Coronary artery (tissue), 2 donors: ENCODE results near the gene UQCC3.

Experiments
- DNase-seq: peaks from one replicate; pipeline ENCODE4 v3.0.0-alpha.2; 2017; ENCODE audit warnings: low spot score
- H3K27ac ChIP-seq, 2 donors: fragments of 200-600 bp; sonication (generic); one replicate each; pipeline ENCODE4 v1.5.1; 2016 to 2019
- H3K4me3 ChIP-seq: fragments of 200-600 bp; sonication (generic); 2 replicates; pipeline ENCODE4 v1.5.1; 2016; ENCODE audit warnings: mild to moderate bottlenecking, moderate library complexity
- TF ChIP-seq, protein P1 (sequence below): fragments of 200-600 bp; sonication (generic); IDR thresholded peaks from one replicate; pipeline ENCODE4 v1.5.1; 2019; ENCODE audit warnings: antibody characterized with exemption

Gene UQCC3

DNA sequence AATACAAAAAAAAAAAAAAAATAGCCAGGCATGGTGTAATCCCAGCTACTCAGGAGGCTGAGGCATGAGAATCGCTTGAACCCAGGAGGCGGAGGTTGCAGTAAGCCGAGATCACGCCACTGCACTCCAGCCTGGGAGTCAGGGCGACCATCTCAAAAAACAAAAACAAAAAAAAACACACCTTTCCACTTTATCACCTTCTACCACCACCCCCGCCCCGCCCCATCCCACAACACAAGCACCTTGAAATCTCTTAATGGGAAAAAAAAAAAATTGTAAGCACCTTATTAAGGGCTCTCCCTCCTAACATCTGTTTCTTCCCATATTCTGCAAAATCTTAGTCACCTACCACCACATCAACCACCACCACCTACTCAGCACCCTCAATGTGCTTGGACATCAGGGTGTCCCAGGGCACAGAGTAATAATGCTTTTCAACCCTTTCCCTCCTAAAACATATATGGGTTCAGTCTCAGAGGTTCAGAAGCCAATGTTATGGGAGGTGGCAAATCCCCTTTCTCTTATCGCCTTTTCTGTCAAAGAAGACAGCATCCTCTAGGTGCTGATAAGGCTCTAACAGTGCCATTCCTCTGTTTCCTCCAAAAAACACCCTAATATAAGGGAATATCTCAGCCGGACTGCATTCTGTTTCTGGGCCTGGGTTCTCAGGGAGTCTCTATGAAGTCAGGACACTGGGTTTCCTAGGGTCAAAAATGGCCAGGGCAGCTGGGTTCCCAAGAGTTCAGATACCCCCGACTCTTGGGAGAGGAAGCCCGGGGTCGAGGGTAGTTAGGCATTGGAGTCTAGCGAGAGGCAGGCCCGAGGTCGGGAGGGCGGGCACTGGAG, 19.1 kb upstream of the UQCC3 start:
- DNase-seq, result no peak
- peak overlapping the region; percentile 81 to 95 for H3K27ac ChIP-seq
- H3K4me3 ChIP-seq, result peak overlapping the region; percentile 96
- TF ChIP-seq, protein P1, sequence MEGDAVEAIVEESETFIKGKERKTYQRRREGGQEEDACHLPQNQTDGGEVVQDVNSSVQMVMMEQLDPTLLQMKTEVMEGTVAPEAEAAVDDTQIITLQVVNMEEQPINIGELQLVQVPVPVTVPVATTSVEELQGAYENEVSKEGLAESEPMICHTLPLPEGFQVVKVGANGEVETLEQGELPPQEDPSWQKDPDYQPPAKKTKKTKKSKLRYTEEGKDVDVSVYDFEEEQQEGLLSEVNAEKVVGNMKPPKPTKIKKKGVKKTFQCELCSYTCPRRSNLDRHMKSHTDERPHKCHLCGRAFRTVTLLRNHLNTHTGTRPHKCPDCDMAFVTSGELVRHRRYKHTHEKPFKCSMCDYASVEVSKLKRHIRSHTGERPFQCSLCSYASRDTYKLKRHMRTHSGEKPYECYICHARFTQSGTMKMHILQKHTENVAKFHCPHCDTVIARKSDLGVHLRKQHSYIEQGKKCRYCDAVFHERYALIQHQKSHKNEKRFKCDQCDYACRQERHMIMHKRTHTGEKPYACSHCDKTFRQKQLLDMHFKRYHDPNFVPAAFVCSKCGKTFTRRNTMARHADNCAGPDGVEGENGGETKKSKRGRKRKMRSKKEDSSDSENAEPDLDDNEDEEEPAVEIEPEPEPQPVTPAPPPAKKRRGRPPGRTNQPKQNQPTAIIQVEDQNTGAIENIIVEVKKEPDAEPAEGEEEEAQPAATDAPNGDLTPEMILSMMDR, result no peak

DNA sequence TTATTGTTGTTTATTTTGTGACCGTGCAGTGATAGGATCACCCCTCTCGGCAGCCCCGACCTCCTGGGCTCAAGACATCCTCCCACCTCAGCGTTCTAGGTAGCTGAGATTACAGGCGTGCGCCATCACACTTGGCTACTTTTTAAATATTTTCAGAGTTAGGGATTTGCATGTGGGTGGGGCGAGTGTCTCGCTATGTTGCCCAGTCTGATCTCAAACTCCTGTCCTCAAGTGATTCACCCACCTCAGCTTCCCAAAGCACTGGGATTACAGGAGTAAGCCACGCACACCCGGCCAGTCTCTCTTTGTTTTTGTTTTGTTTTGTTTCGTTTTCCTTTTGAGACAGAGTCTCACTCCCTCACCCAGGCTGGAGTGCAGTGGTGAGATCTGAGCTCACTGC, 17.2 kb upstream of the UQCC3 start:
- DNase-seq, result no peak
- Histone ChIP-seq H3K4me3 (no peak overlapping the region), H3K27ac (no peak overlapping the region)
- TF ChIP-seq, protein P1, result no peak

DNA sequence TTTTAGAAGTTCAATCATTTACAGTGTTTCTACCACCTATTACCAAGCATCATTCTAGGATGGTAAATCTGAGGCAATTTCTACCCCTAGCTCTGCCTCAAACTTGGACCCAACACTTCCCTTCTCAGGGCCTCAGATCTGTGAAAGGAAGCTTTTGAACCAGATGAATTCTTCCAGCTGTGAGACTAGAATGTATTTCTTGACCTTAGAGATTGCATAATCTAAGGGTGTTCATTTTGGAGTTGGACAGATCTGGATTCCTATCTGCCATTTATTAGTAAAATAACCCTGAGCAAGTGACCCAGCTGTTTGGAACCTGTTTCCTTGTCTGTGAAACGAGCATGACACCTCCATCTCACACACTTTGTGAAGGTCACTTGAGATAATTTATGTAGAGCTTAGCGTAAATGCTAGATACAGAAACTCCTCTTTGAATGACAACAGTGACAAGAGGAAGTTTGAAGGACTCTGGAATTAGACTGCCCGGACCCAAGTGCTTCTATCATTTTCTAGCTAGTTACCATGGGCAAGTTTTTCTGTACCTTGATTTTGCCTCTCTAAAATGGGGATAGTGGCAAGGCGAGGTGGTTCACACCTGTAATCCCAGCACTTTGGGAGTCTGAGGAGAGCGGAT, 14.6 kb upstream of the UQCC3 start:
- Histone ChIP-seq H3K27ac (no peak overlapping the region), H3K4me3 (no peak overlapping the region)
- no peak for DNase-seq
- TF ChIP-seq, protein P1, result no peak

DNA sequence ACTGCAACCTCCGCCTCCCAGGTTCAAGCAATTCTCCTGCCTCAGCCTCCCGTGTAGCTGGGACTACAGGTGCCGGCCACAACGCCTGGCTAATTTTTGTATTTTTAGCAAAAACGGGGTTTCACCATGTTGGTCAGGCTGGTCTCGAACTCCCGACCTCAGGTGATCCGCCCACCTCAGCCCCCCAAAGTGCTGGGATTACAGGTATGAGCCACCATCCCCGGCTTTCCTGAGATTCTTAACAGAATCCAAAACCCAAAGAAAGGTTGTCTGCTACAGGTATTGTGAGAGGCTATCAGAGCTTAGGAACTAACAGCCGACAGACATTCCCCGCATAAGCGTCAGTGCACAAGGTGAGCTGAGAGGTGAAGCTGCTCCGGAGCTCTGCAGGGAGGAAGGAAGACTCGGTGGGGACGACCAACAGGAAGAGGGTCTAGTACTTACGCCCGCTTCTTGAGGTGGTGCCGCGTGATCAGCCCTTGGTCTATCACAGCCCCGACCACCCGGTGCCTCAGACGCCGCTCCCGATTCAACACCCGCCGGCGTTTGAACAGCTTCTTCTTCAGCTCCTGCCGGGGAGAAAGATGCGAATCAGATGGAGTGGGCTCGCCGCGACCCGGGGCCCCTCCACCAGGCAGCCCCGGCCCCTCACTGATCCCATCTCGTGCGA, 6.9 kb upstream of the UQCC3 start:
- TF ChIP-seq, protein P1, result no peak
- peak overlapping the region; percentile 86 for H3K4me3 ChIP-seq
- peak overlapping the region; percentile 55 to 93 for H3K27ac ChIP-seq
- no peak for DNase-seq

DNA sequence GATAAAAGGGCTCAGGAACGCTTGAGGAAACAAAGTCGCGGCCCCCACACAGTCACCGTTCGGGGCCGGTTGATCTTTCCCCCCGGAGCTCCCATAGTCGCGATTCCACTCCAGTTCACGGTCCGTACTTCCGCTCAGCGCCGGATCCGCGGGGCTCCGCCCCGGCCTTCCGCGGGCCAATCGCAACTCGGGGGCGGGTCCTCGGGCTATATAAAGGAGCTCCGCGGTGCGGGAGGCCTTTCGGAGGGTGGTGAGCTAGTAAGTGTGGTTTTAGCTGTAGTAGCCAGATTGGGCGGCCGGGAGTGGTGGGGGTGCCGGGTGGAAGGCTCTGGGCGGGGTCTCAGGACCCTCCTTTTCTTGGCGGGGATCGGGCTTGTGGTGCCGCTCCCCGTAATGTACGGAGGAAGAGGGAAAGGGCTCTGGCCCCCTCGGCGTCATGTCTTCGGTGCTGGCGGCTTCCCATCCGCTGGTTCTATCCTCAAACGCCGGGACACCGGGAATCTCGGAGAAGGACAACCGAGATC, 6.3 kb upstream of the UQCC3 start, which contains the start of the genes C11orf98 and CSKMT:
C11orf98 (minus strand) TSS at position 136 of the 524 bp plus-strand sequence; CDS start at position 95, 41 bp downstream.
CSKMT (plus strand) TSS at position 238 of the 524 bp plus-strand sequence. CDS start 568 bp downstream, outside the sequence.
- H3K4me3 ChIP-seq, result peak within 1 kb of the TSS; percentile 86
- TF ChIP-seq, protein P1, result no peak
- peak within 1 kb of the TSS; percentile 55 to 93 for H3K27ac ChIP-seq
- peak; percentile 98 for DNase-seq

DNA sequence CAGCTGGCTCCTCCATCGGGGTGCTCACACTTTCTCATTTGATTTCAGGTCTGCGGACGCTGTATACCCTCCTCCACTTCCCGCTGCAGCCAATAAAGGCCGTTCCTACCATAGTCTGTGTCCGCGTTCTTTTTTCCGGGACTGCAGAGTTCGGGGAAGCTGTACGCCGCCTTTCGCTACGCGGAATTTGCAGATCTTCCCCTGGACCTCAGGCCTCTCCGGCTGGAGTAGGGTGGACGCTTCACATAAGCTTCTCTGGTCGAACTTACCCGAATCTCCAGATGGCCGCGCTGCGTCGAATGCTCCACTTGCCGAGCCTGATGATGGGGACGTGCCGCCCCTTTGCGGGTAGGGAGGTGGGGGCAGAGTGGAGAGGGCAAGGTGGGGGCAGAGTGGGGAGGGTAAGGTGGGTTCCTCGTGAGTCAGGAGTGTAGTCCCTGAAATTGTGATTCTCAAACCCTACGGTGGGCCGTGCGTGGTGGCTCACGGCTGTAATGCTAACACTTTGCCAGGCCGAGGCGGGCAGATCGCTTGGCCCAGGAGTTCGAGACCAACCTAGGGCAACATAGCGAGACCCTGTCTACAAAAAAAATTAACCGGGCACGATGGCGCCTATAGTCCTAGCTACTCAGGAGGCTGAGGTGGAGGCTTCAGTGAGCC, 5.7 kb upstream of the UQCC3 start:
- TF ChIP-seq, protein P1, result no peak
- peak; percentile 84 for DNase-seq
- H3K27ac ChIP-seq, result peak overlapping the region; percentile 55 to 93
- H3K4me3 ChIP-seq, result peak overlapping the region; percentile 86
